Measurements from ENCODE around the gene CRHR1.
A peak's percentile ranks its signal among the peaks of the same experiment; 100 is the strongest.
"Not testable (repeated sequence)": the region's sequence is repeated elsewhere in the genome, so short reads cannot be mapped to it uniquely, and the experiment has no call there.

CRHR1 gene

DNA sequence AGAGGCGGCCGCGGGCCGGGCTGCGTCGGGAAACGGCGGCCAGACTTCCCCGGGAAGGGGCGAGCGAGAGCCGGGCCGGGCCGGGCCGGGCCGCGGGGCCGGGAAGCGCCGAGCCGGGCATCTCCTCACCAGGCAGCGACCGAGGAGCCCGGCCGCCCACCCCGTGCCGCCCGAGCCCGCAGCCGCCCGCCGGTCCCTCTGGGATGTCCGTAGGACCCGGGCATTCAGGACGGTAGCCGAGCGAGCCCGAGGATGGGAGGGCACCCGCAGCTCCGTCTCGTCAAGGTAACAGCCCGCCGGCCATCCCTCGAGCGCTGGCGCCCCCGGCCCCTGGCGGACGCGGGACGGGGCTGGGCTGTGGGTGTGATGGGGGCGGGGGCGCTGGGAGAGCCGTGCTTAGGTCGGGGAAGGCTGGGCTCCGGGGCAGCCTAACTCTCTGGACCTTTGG, at the start of gene CRHR1:
Gene CRHR1 (plus strand): TSS at position 28 of the 448 bp plus-strand sequence. CDS start 225 bp downstream, at position 253.
- Histone ChIP-seq H3K9ac (ENCODE audit: low read length in 5 of 5) (no peak within 1 kb of the TSS), H3K9me3 (ENCODE audit: control insufficient read depth in 5 of 5, low read length in 5 of 5) (no peaks in the 10 kb centered on the region), H3K4me1 (ENCODE audit: control insufficient read depth in 5 of 5, insufficient read depth in 5 of 5, low read length in 5 of 5) (peaks cover 0 to 33% (median 29%) of the 10 kb centered on the region in 5 donors), H3K36me3 (ENCODE audit: control insufficient read depth in 5 of 5, insufficient read depth in 5 of 5, low read length in 5 of 5) (no peaks in the 10 kb centered on the region), H3K27ac (ENCODE audit: low read depth, low read length) (no peak within 1 kb of the TSS), H3K27me3 (ENCODE audit: control insufficient read depth in 5 of 5, insufficient read depth in 4 of 5, low read length in 5 of 5) (peaks cover 7 to 42% (median 27%) of the 10 kb centered on the region in 5 donors), H3K4me3 (ENCODE audit: low read depth in 1 of 5, low read length in 5 of 5) (peak within 1 kb of the TSS in 4 of 5 donors; percentile 42 to 65 (median 58))

DNA sequence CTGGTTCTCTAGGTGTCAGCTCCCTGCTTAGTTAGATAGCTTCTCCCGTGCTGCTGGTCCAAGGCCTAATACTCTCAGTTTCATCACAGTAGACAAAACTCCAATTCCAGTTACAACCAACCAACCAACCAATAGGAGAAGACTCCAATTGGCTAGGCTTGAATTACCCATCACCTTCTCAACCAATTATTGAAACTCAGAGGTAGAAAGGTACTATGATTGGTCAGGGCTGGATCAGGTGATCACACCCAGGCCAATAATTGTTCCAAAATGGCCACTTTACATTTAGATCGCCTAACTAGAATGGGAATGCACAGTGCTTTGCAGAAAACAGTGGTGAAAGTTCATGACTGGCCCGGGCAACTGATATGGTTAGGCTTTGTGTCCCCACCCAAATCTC, 49.5 kb upstream of the CRHR1 start:
- Histone ChIP-seq H3K4me3 (ENCODE audit: low read depth in 1 of 5, low read length in 5 of 5) (no peak overlapping the region), H3K4me1 (ENCODE audit: control insufficient read depth in 5 of 5, insufficient read depth in 5 of 5, low read length in 5 of 5) (peaks cover 0 to 14% (median 8%) of the 10 kb centered on the region in 5 donors), H3K27ac (ENCODE audit: low read depth, low read length) (no peak overlapping the region), H3K9ac (ENCODE audit: low read length in 5 of 5) (no peak overlapping the region), H3K27me3 (ENCODE audit: control insufficient read depth in 5 of 5, insufficient read depth in 4 of 5, low read length in 5 of 5) (no peaks in the 10 kb centered on the region), H3K9me3 (ENCODE audit: control insufficient read depth in 5 of 5, low read length in 5 of 5) (peaks cover 5 to 33% (median 19%) of the 10 kb centered on the region in 5 donors), H3K36me3 (ENCODE audit: control insufficient read depth in 5 of 5, insufficient read depth in 5 of 5, low read length in 5 of 5) (no peaks in the 10 kb centered on the region)

DNA sequence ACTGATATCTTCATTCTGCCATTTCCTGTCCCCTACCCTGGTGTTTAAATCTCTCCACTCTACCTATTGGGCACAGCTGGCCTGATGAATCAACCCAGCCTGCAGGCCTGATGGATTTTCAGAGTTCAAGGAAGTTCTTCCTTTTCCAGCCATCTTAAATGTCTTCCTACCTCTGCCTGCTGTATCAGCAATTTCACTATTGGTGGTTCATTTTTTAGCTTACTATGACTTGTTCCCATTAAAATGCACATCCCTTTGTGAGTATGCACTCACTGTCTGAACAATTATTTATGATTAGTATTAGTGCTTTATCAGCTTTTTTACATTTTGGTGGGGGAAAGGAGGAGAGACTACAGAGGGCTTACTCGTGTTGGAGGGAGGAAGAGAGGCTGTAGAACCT, 48.6 kb upstream of the CRHR1 start:
- no peak overlapping the region for H3K27ac ChIP-seq (ENCODE audit: low read depth, low read length)
- no peak overlapping the region for H3K9ac ChIP-seq (ENCODE audit: low read length in 5 of 5)
- H3K4me1 ChIP-seq (ENCODE audit: control insufficient read depth in 5 of 5, insufficient read depth in 5 of 5, low read length in 5 of 5) = peaks cover 0 to 14% (median 8%) of the 10 kb centered on the region in 5 donors
- H3K9me3 ChIP-seq (ENCODE audit: control insufficient read depth in 5 of 5, low read length in 5 of 5) = peaks cover 2 to 24% (median 16%) of the 10 kb centered on the region in 5 donors
- peaks cover 0 to 4% (median 0%) of the 10 kb centered on the region in 5 donors for H3K27me3 ChIP-seq (ENCODE audit: control insufficient read depth in 5 of 5, insufficient read depth in 4 of 5, low read length in 5 of 5)
- H3K36me3 ChIP-seq (ENCODE audit: control insufficient read depth in 5 of 5, insufficient read depth in 5 of 5, low read length in 5 of 5) = no peaks in the 10 kb centered on the region
- H3K4me3 ChIP-seq (ENCODE audit: low read depth in 1 of 5, low read length in 5 of 5) = no peak overlapping the region

DNA sequence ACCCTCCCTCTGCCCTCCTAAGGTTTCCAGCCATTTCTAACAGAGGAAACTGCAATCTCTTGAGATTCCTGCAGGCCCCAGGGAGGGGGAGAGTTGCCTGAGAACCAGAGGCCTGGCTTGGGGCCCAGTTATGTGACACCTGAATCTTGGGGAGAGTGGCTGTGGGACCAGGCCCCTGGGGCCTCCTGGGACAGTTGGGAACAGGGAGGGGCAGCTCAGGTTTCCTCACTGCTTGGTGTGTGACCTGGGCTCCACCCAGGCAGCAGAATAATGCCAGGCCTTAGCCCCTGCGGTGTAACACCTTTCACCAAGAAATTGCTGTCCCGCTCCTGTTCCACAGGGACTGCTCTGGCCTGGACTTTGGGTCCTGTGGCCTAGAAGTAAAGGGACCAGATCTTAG, 44.3 kb upstream of the CRHR1 start:
- no peak overlapping the region for H3K9ac ChIP-seq (ENCODE audit: low read length in 5 of 5)
- peaks cover 0 to 3% (median 0%) of the 10 kb centered on the region in 5 donors for H3K9me3 ChIP-seq (ENCODE audit: control insufficient read depth in 5 of 5, low read length in 5 of 5)
- no peak overlapping the region for H3K27ac ChIP-seq (ENCODE audit: low read depth, low read length)
- no peaks in the 10 kb centered on the region for H3K4me1 ChIP-seq (ENCODE audit: control insufficient read depth in 5 of 5, insufficient read depth in 5 of 5, low read length in 5 of 5)
- H3K27me3 ChIP-seq (ENCODE audit: control insufficient read depth in 5 of 5, insufficient read depth in 4 of 5, low read length in 5 of 5) = peaks cover 4 to 29% (median 10%) of the 10 kb centered on the region in 5 donors
- no peak overlapping the region for H3K4me3 ChIP-seq (ENCODE audit: low read depth in 1 of 5, low read length in 5 of 5)
- no peaks in the 10 kb centered on the region for H3K36me3 ChIP-seq (ENCODE audit: control insufficient read depth in 5 of 5, insufficient read depth in 5 of 5, low read length in 5 of 5)

DNA sequence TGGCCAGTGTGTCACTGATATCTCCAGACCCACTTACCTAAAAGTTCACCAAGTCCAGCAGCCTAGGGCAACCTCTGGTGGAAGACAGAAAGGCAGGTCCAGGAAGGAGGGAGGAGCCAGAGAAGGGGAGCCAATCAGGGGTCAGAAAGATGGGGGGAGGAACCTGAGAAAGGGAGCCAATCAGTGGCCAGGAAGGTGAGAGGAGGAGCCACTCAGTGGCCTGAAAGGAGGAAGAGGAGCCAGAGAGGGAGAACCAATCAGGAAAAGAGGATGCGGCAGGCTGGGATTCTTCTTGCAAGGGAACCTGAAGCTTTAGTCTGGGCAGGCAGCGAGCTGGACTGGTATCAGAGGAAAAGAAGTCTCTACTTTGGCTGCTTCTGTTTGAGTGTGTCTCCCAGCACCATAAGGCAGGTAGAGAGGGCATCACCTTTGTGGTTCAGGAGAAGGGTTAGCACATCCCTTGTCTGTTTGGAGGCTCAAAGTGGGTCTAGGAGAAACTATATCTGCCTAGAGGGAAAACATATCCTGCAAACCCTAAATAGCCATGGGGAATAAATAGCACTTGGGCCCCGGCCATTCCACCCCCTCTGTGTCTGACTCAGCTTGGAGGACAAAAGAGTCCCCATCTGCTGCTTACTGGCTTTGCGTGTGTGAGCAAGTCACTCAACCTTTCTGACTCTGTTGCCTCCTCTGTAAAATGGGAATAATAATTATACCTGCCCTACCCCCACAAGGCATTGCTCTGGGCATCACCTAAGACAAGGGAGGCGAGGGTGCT, 43.4 kb upstream of the CRHR1 start:
- Histone ChIP-seq H3K27ac (ENCODE audit: low read depth, low read length) (no peak overlapping the region), H3K9me3 (ENCODE audit: control insufficient read depth in 5 of 5, low read length in 5 of 5) (peaks cover 0 to 3% (median 0%) of the 10 kb centered on the region in 5 donors), H3K4me1 (ENCODE audit: control insufficient read depth in 5 of 5, insufficient read depth in 5 of 5, low read length in 5 of 5) (no peaks in the 10 kb centered on the region), H3K36me3 (ENCODE audit: control insufficient read depth in 5 of 5, insufficient read depth in 5 of 5, low read length in 5 of 5) (no peaks in the 10 kb centered on the region), H3K27me3 (ENCODE audit: control insufficient read depth in 5 of 5, insufficient read depth in 4 of 5, low read length in 5 of 5) (peaks cover 4 to 29% (median 10%) of the 10 kb centered on the region in 5 donors), H3K4me3 (ENCODE audit: low read depth in 1 of 5, low read length in 5 of 5) (no peak overlapping the region), H3K9ac (ENCODE audit: low read length in 5 of 5) (no peak overlapping the region)

DNA sequence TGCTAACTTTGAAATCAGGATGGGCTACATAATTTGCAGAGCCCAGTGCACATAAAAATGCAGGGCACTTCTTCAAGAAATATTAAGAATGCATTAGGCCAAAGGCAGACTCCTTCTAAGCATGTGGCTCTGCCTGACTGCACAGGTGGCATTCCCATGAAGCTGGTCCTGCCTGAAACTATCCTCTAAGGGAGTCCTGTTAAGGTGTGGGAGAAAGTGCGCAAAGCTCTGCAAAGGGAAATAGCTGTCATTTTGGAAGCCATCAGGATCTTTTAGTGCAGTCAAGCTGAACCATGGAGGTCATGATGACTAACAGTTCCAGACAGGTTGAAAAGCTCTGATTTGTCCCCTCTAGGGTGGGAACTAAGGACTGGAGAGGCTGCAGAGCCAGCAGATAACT, 41.9 kb upstream of the CRHR1 start:
- no peaks in the 10 kb centered on the region for H3K36me3 ChIP-seq (ENCODE audit: control insufficient read depth in 5 of 5, insufficient read depth in 5 of 5, low read length in 5 of 5)
- no peak overlapping the region for H3K9ac ChIP-seq (ENCODE audit: low read length in 5 of 5)
- no peaks in the 10 kb centered on the region for H3K9me3 ChIP-seq (ENCODE audit: control insufficient read depth in 5 of 5, low read length in 5 of 5)
- peaks cover 4 to 36% (median 13%) of the 10 kb centered on the region in 5 donors for H3K27me3 ChIP-seq (ENCODE audit: control insufficient read depth in 5 of 5, insufficient read depth in 4 of 5, low read length in 5 of 5)
- H3K27ac ChIP-seq (ENCODE audit: low read depth, low read length) = no peak overlapping the region
- H3K4me1 ChIP-seq (ENCODE audit: control insufficient read depth in 5 of 5, insufficient read depth in 5 of 5, low read length in 5 of 5) = no peaks in the 10 kb centered on the region
- H3K4me3 ChIP-seq (ENCODE audit: low read depth in 1 of 5, low read length in 5 of 5) = no peak overlapping the region

DNA sequence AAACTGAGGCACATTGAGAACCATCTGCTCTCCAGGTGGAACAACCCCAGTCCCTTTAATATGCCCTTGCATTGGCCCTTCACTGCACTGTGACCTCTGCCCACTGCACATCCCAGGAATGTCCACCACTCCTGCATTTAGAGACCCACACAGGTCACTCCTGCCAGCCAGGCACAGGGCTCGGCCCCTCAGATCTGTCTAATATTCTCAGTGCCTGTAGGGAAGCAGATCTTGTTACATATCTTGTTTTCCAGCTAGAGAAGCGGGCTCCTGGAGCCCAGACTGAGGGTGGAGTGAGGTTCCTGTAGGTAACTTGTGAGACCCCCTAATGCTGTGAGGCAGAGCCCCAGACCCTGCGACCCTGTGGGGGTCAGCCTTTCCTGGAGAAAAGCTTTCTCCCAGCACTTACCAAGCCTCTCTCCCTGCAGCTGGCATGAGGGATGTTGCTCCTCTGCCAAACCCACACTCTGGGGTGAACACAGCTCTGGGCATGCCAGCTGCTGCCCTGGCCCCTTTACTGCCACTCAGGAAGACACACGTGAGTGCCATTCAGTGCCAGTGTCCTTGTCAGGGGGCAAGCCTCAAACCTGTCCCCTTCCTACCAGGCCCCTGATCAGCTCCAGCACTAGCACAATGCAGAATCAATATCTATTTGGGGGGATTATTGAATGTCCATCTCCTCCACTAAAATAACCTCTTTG, 40.3 kb upstream of the CRHR1 start:
- Histone ChIP-seq H3K27ac (ENCODE audit: low read depth, low read length) (no peak overlapping the region), H3K9ac (ENCODE audit: low read length in 5 of 5) (no peak overlapping the region), H3K9me3 (ENCODE audit: control insufficient read depth in 5 of 5, low read length in 5 of 5) (no peaks in the 10 kb centered on the region), H3K36me3 (ENCODE audit: control insufficient read depth in 5 of 5, insufficient read depth in 5 of 5, low read length in 5 of 5) (no peaks in the 10 kb centered on the region), H3K27me3 (ENCODE audit: control insufficient read depth in 5 of 5, insufficient read depth in 4 of 5, low read length in 5 of 5) (peaks cover 8 to 43% (median 17%) of the 10 kb centered on the region in 5 donors), H3K4me1 (ENCODE audit: control insufficient read depth in 5 of 5, insufficient read depth in 5 of 5, low read length in 5 of 5) (no peaks in the 10 kb centered on the region), H3K4me3 (ENCODE audit: low read depth in 1 of 5, low read length in 5 of 5) (no peak overlapping the region)

DNA sequence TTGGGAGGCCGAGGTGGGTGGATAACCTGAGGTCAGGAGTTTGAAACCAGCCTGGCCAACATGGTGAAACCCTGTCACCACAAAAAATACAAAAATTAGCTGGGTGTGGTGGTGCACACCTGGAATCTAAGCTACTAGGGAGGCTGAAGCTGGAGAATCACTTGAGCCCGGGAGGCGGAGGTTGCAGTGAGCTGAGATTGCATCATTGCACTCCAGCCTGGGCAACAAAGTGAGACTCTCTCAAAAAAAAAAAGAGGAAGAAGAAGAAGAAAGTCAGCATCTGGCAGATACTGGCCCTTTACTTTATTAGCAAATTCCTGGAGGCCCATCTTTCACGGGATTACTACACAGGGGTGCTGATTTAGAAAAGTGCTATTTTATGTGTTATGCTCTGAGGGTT, 39.3 kb upstream of the CRHR1 start:
- H3K4me3 ChIP-seq (ENCODE audit: low read depth in 1 of 5, low read length in 5 of 5); H3K27ac ChIP-seq (ENCODE audit: low read depth, low read length); H3K4me1 ChIP-seq (ENCODE audit: control insufficient read depth in 5 of 5, insufficient read depth in 5 of 5, low read length in 5 of 5); H3K9me3 ChIP-seq (ENCODE audit: control insufficient read depth in 5 of 5, low read length in 5 of 5); H3K9ac ChIP-seq (ENCODE audit: low read length in 5 of 5); H3K36me3 ChIP-seq (ENCODE audit: control insufficient read depth in 5 of 5, insufficient read depth in 5 of 5, low read length in 5 of 5): not testable (repeated sequence)
- peaks cover 8 to 43% (median 26%) of the 10 kb centered on the region in 5 donors for H3K27me3 ChIP-seq (ENCODE audit: control insufficient read depth in 5 of 5, insufficient read depth in 4 of 5, low read length in 5 of 5)

DNA sequence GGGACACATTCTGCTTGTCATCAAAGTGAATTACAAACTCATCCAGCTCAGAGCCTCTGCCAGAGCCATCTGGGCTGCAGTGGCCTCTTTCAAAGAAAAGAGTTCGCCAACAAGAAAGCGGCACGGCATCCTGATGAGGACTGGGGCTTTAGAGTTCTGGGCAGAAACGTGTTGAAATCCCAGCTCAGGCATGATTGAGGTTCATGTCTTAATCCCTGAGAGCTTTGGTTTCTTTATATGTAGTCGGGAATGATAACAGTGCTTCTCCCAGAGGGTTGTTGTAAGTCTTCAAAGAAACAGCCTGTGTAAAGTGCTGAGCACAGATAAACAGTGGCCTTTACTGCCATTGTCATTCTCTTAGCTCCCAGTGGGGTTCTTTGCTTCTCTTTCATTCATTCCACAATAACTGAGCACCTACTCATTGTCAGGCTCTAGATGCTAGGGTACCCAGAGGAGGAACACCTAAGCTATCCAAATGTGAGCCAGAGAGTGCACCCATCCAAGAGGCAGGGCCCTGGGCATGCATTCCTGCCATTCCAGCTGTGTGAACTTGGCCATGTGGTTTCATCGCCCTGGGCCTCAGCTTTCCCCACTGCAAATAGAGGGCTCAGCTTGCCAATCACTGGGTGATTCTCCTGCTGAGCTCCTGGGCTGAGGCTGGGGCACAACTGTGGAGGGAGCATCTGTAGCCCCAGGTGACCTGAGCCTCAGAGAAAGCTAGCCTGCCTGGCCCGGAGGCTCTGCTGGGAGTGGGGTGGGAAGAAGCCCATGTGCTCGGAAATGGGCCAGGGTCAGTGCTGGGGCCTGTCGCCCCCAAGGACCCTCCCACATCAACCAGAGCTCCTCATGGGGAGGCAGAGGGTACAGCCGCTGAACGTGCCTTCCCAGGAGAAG, 38.3 kb upstream of the CRHR1 start:
- no peaks in the 10 kb centered on the region for H3K9me3 ChIP-seq (ENCODE audit: control insufficient read depth in 5 of 5, low read length in 5 of 5)
- H3K4me3 ChIP-seq (ENCODE audit: low read depth in 1 of 5, low read length in 5 of 5) = no peak overlapping the region
- no peak overlapping the region for H3K9ac ChIP-seq (ENCODE audit: low read length in 5 of 5)
- no peaks in the 10 kb centered on the region for H3K36me3 ChIP-seq (ENCODE audit: control insufficient read depth in 5 of 5, insufficient read depth in 5 of 5, low read length in 5 of 5)
- H3K27me3 ChIP-seq (ENCODE audit: control insufficient read depth in 5 of 5, insufficient read depth in 4 of 5, low read length in 5 of 5) = peaks cover 8 to 39% (median 28%) of the 10 kb centered on the region in 5 donors
- no peak overlapping the region for H3K27ac ChIP-seq (ENCODE audit: low read depth, low read length)
- H3K4me1 ChIP-seq (ENCODE audit: control insufficient read depth in 5 of 5, insufficient read depth in 5 of 5, low read length in 5 of 5) = no peaks in the 10 kb centered on the region
